Epithelial cell of prostate (primary cell): Measurements from ENCODE around the gene MGRN1.
A peak's percentile ranks its signal among the peaks of the same experiment; 100 is the strongest.

Experiments
- DNase-seq: peaks from one replicate; pipeline ENCODE4 v3.0.0-alpha.2; 2011; ENCODE audit warnings: low read depth, low spot score
- H3K27ac ChIP-seq: fragments of 450-650 bp; 2 replicates; pipeline ENCODE4 v1.5.1; 2017; ENCODE audit warnings: mild to moderate bottlenecking

MGRN1 gene

GRCh38 chr16:4603624-4604170 is 20.9 kb upstream of the MGRN1 start:
- H3K27ac ChIP-seq = no peak overlapping the region
- DNase-seq = no peak

- no peak for DNase-seq
- H3K27ac ChIP-seq = no peak overlapping the region
These were observed 20.2 kb upstream of the MGRN1 start for GRCh38 chr16:4604401-4604800.

GRCh38 chr16:4606354-4606753 is 18.3 kb upstream of the MGRN1 start:
- no peak for DNase-seq
- H3K27ac ChIP-seq = no peak overlapping the region

- H3K27ac ChIP-seq = no peak overlapping the region
- DNase-seq = no peak
These were observed 16.6 kb upstream of the MGRN1 start for GRCh38 chr16:4607841-4608703.

GRCh38 chr16:4608704-4608980 is 16.0 kb upstream of the MGRN1 start:
- no peak for DNase-seq

GRCh38 chr16:4609200-4610010 is 15.2 kb upstream of the MGRN1 start:
- DNase-seq = no peak

More at GRCh38 chr16:4608704-4608980, 16.0 kb upstream of the MGRN1 start:
- no peak overlapping the region for H3K27ac ChIP-seq

GRCh38 chr16:4610011-4611005 is 14.3 kb upstream of the MGRN1 start:
- no peak for DNase-seq
- no peak overlapping the region for H3K27ac ChIP-seq

More at GRCh38 chr16:4609200-4610010, 15.2 kb upstream of the MGRN1 start:
- H3K27ac ChIP-seq = no peak overlapping the region

GRCh38 chr16:4611337-4612021 is 13.1 kb upstream of the MGRN1 start:
- no peak overlapping the region for H3K27ac ChIP-seq
- DNase-seq = no peak

- no peak overlapping the region for H3K27ac ChIP-seq
- no peak for DNase-seq
These were observed 12.1 kb upstream of the MGRN1 start for GRCh38 chr16:4612474-4612931.

GRCh38 chr16:4612977-4613635 is 11.5 kb upstream of the MGRN1 start:
- DNase-seq = no peak
- H3K27ac ChIP-seq = peak overlapping the region; percentile 85

GRCh38 chr16:4613636-4614570 is 10.7 kb upstream of the MGRN1 start:
- H3K27ac ChIP-seq = peak overlapping the region; percentile 85
- DNase-seq = no peak

- peak within 1 kb of the TSS; percentile 85 for H3K27ac ChIP-seq
- peak; percentile 45 for DNase-seq
These were observed 9.8 kb upstream of the MGRN1 start, which contains the start of gene UBALD1 for GRCh38 chr16:4614571-4615383. TSS of gene UBALD1 (minus strand) at chr16:4614888. CDS start at chr16:4614797, 91 bp downstream.

- DNase-seq = no peak
- peak overlapping the region; percentile 85 for H3K27ac ChIP-seq
These were observed 9.1 kb upstream of the MGRN1 start for GRCh38 chr16:4615384-4616046.

- H3K27ac ChIP-seq = peak overlapping the region; percentile 85
- peak; percentile 99 for DNase-seq
These were observed 8.4 kb upstream of the MGRN1 start for GRCh38 chr16:4616047-4616811.

- no peak overlapping the region for H3K27ac ChIP-seq
- no peak for DNase-seq
These were observed 6.7 kb upstream of the MGRN1 start for GRCh38 chr16:4617880-4618279.
